Body of pancreas (tissue), 4 donors: ENCODE results near the gene DCDC2. TPM values are rescaled to one million over a fixed set of nuclear protein-coding genes. Genes with fewer than 3 reads are reported as not detected.

Experiments used
- ATAC-seq: fragments of 150-250 bp; one replicate; pipeline ENCODE4 v1.9.1; 2016
- DNase-seq, 4 donors: peaks; one replicate each; pipeline ENCODE4 v3.0.0-alpha.2; 2019
- H3K27ac ChIP-seq, 4 donors: fragments of 200-600 bp; sonication (generic); 1 replicate in 3 of 4; 2 replicates in 1 of 4; pipeline versions ENCODE4 v1.5.1 to v1.6.1; 2016 to 2019; ENCODE audit warnings: mild to moderate bottlenecking in 1 of 4, mixed read lengths in 1 of 4, moderate library complexity in 1 of 4
- H3K27me3 ChIP-seq, 2 donors: fragments of 200-600 bp; sonication (generic); one replicate each; pipeline ENCODE4 v1.6.0; 2016; ENCODE audit warnings: mild to moderate bottlenecking in 1 of 2
- H3K36me3 ChIP-seq, 2 donors: fragments of 200-600 bp; sonication (generic); replicated peaks in 1 of 2; 2 replicates each; pipeline ENCODE4 v1.5.1; 2016; ENCODE audit warnings: low read depth in 2 of 2; ENCODE audit not compliant: insufficient read depth in 1 of 2
- H3K4me1 ChIP-seq: fragments of 200-600 bp; sonication (generic); one replicate; pipeline ENCODE4 v1.6.0; 2016
- H3K4me3 ChIP-seq, 2 donors: fragments of 200-600 bp; sonication (generic); 1 replicate in 1 of 2; 2 replicates in 1 of 2; pipeline ENCODE4 v1.5.1; 2016 to 2019
- H3K9me3 ChIP-seq, 3 donors: fragments of 200-600 bp; sonication (generic); 1 replicate in 2 of 3; 2 replicates in 1 of 3; pipeline ENCODE4 v1.5.1; 2016
- CTCF ChIP-seq, 7 experiments: fragments of 450-650 bp in 4 of 7; fragments of 200-600 bp in 3 of 7; sonication (generic) in 3 of 7; IDR thresholded peaks; one replicate each; pipeline ENCODE4 v1.5.1; 2016 to 2019; ENCODE audit warnings: antibody characterized with exemption in 7 of 7
- POLR2A ChIP-seq, 3 donors: fragments of 450-650 bp; IDR thresholded peaks; one replicate each; pipeline ENCODE4 v1.6.1; 2016; ENCODE audit warnings: antibody characterized with exemption in 3 of 3, mild to moderate bottlenecking in 2 of 3
- WGBS, 2 donors: methylation state at CpG; one replicate each; pipeline ENCODE4 v1.1.5; 2017; 5-methylcytosine and 5-hydroxymethylcytosine counted together
- intact Hi-C: fragments of 100-400 bp; cut with DNase I; formaldehyde crosslinking; loops from one replicate; pipeline ENCODE4 v1.15.1; 2023
- total RNA-seq, 2 donors: library from RNA; depleted of rRNA; stranded (reverse); fragments of >200 nt; gene quantifications; one replicate each; pipeline ENCODE4 v1.1.0, GENCODE V29; 2016

Gene DCDC2
- total RNA-seq, 2 donors from 2014 or later = 20.8 to 37.4 TPM

GRCh38 chr6:24139080-24139479, 218.8 kb downstream of the DCDC2 start:
- H3K27ac ChIP-seq = no peak overlapping the region
- TF ChIP-seq POLR2A (IDR thresholded peaks at IDR 0.05) = no peak
- no peak for TF ChIP-seq CTCF (IDR thresholded peaks at IDR 0.05)
- no peaks in the 10 kb centered on the region for H3K4me1 ChIP-seq
- intact Hi-C loops = no loop called here
- no peaks in the 10 kb centered on the region for H3K27me3 ChIP-seq
- 56 to 59% methylated on average over 2 of the region's 2 CpGs for WGBS, 2 donors
- DNase-seq (no peak), ATAC-seq (no peak)
- H3K4me3 ChIP-seq = no peak overlapping the region
- H3K9me3 ChIP-seq = no peaks in the 10 kb centered on the region
- H3K36me3 ChIP-seq = no peaks in the 10 kb centered on the region

- H3K4me1 ChIP-seq = no peaks in the 10 kb centered on the region
- DNase-seq = no peak
- H3K9me3 ChIP-seq = no peaks in the 10 kb centered on the region
- intact Hi-C loops = no loop called here
- TF ChIP-seq CTCF (IDR thresholded peaks at IDR 0.05) (no peak), POLR2A (IDR thresholded peaks at IDR 0.05) (no peak)
- ATAC-seq = no peak
- 45 to 55% methylated on average over 2 of the region's 2 CpGs for WGBS, 2 donors
- no peaks in the 10 kb centered on the region for H3K27me3 ChIP-seq
- H3K4me3 ChIP-seq = no peak overlapping the region
- no peak overlapping the region for H3K27ac ChIP-seq
- H3K36me3 ChIP-seq = no peaks in the 10 kb centered on the region
These were observed 226.1 kb downstream of the DCDC2 start for GRCh38 chr6:24131751-24132150.

- DNase-seq (no peak), ATAC-seq (no peak)
- H3K27ac ChIP-seq = no peak overlapping the region
- H3K4me3 ChIP-seq = no peak overlapping the region
- H3K27me3 ChIP-seq = no peaks in the 10 kb centered on the region
- H3K9me3 ChIP-seq = no peaks in the 10 kb centered on the region
- intact Hi-C loops = no loop called here
- WGBS, 2 donors = 43 to 59% methylated on average over 2 of the region's 2 CpGs
- H3K4me1 ChIP-seq = no peaks in the 10 kb centered on the region
- no peak for TF ChIP-seq CTCF (IDR thresholded peaks at IDR 0.05)
- no peak for TF ChIP-seq POLR2A (IDR thresholded peaks at IDR 0.05)
- no peaks in the 10 kb centered on the region for H3K36me3 ChIP-seq
These were observed 230.5 kb downstream of the DCDC2 start for GRCh38 chr6:24127316-24127715.

GRCh38 chr6:24126586-24127192, 231.2 kb downstream of the DCDC2 start:
- Histone ChIP-seq H3K9me3 (no peaks in the 10 kb centered on the region), H3K4me1 (no peaks in the 10 kb centered on the region), H3K27ac (no peak overlapping the region), H3K36me3 (no peaks in the 10 kb centered on the region), H3K27me3 (no peaks in the 10 kb centered on the region), H3K4me3 (no peak overlapping the region)
- DNase-seq (peak; percentile 29 to 49 (median 36)), ATAC-seq (peak; percentile 47)
- TF ChIP-seq POLR2A (IDR thresholded peaks at IDR 0.05) = no peak
- no peak for TF ChIP-seq CTCF (IDR thresholded peaks at IDR 0.05)
- intact Hi-C loops = no loop called here
- 2 to 3% methylated on average over 6 of the region's 6 CpGs for WGBS, 2 donors

GRCh38 chr6:24125980-24126379, 231.9 kb downstream of the DCDC2 start, which contains the start of gene NRSN1:
TSS of gene NRSN1 (plus strand) at chr6:24126215. CDS start at chr6:24134328, 8,113 bp downstream.
- peak; percentile 11 to 40 (median 21) for DNase-seq
- peak; percentile 52 for ATAC-seq
- H3K4me3 ChIP-seq = no peak within 1 kb of the TSS
- H3K36me3 ChIP-seq = no peaks in the 10 kb centered on the region
- H3K4me1 ChIP-seq = no peaks in the 10 kb centered on the region
- no peaks in the 10 kb centered on the region for H3K27me3 ChIP-seq
- intact Hi-C loops = no loop called here
- H3K27ac ChIP-seq = no peak within 1 kb of the TSS
- no peaks in the 10 kb centered on the region for H3K9me3 ChIP-seq
- TF ChIP-seq POLR2A (IDR thresholded peaks at IDR 0.05) = no peak
- TF ChIP-seq CTCF (IDR thresholded peaks at IDR 0.05) = no peak
- WGBS, 2 donors = 2 to 5% methylated on average over 12 to 35 of the region's 37 CpGs
